OCI-LY1 (cell line): ENCODE data around the gene FAAP100.

ENCODE experiments used
- H2AFZ ChIP-seq: fragments of 200-600 bp; sonication (generic), shearing (Covaris generic); 2 replicates; pipeline ENCODE4 v1.6.0; 2014; ENCODE audit warnings: antibody characterized with exemption, mild to moderate bottlenecking, low read length
- H3F3A ChIP-seq: fragments of 200-600 bp; sonication (generic), shearing (Covaris generic); 2 replicates; pipeline ENCODE4 v1.6.0; 2014; ENCODE audit warnings: mild to moderate bottlenecking, antibody characterized with exemption, low read length, moderate library complexity; ENCODE audit not compliant: insufficient read depth
- H3K27ac ChIP-seq: fragments of 200-600 bp; sonication (generic); 2 replicates; pipeline ENCODE4 v1.5.1; 2014; ENCODE audit warnings: low read length, mixed run types, mild to moderate bottlenecking, low read depth; ENCODE audit not compliant: poor library complexity, severe bottlenecking
- H3K27me3 ChIP-seq: fragments of 200-600 bp; sonication (generic); 2 replicates; pipeline ENCODE4 v1.6.0; 2014; ENCODE audit warnings: antibody characterized with exemption, mild to moderate bottlenecking, low read length, moderate library complexity; ENCODE audit not compliant: insufficient read depth
- H3K36me3 ChIP-seq: fragments of 200-600 bp; sonication (generic); 2 replicates; pipeline ENCODE4 v1.6.1; 2014; ENCODE audit warnings: mild to moderate bottlenecking, antibody characterized with exemption, low read length, moderate library complexity, mixed read lengths; ENCODE audit not compliant: insufficient read depth
- H3K4me1 ChIP-seq: fragments of 200-600 bp; sonication (generic); 2 replicates; pipeline ENCODE4 v1.5.1; 2014; ENCODE audit warnings: mild to moderate bottlenecking, low read length, moderate library complexity; ENCODE audit not compliant: insufficient read depth, severe bottlenecking
- H3K4me2 ChIP-seq: fragments of 200-600 bp; sonication (generic), shearing (Covaris generic); 2 replicates; pipeline ENCODE4 v1.6.1; 2014; ENCODE audit warnings: low read length
- H3K4me3 ChIP-seq: fragments of 200-600 bp; sonication (generic); 2 replicates; pipeline ENCODE4 v1.5.1; 2014; ENCODE audit warnings: low read length, low read depth, mild to moderate bottlenecking, mixed read lengths; ENCODE audit not compliant: poor library complexity, severe bottlenecking
- H3K79me2 ChIP-seq: fragments of 200-600 bp; shearing (Covaris generic); 2 replicates; pipeline ENCODE4 v1.6.1; 2016; ENCODE audit warnings: mixed run types, low read length, mixed read lengths; ENCODE audit not compliant: insufficient read depth
- H3K9ac ChIP-seq: fragments of 200-600 bp; sonication (generic), shearing (Covaris generic); 2 replicates; pipeline ENCODE4 v1.6.1; 2014; ENCODE audit warnings: mild to moderate bottlenecking, low read length, mixed read lengths
- H3K9me2 ChIP-seq: fragments of 200-600 bp; sonication (generic), shearing (Covaris generic); 2 replicates; pipeline ENCODE4 v1.6.1; 2014; ENCODE audit warnings: low read depth, mild to moderate bottlenecking, low read length, mixed read lengths
- H3K9me3 ChIP-seq: fragments of 200-600 bp; shearing (Covaris generic); 2 replicates; pipeline ENCODE4 v1.6.1; 2014; ENCODE audit warnings: low read length, mixed read lengths
- H4K20me1 ChIP-seq: fragments of 200-600 bp; sonication (generic), shearing (Covaris generic); 2 replicates; pipeline ENCODE4 v1.6.0; 2016; ENCODE audit warnings: mild to moderate bottlenecking, low read length; ENCODE audit not compliant: insufficient read depth
- CTCF ChIP-seq: fragments of 200-600 bp; sonication (generic), shearing (Covaris generic); IDR thresholded peaks from 2 replicates; pipeline ENCODE4 v1.5.1; 2017; ENCODE audit warnings: mild to moderate bottlenecking, antibody characterized with exemption, low read length, moderate library complexity, mixed read lengths
- EZH2 ChIP-seq: fragments of 200-600 bp; sonication (generic), shearing (Covaris generic); IDR thresholded peaks from 2 replicates; pipeline ENCODE4 v1.8.0; 2017; ENCODE audit warnings: borderline replicate concordance, mixed run types, mild to moderate bottlenecking, antibody characterized with exemption, low read length, moderate library complexity, mixed read lengths

The FAAP100 gene

GRCh38 chr17:81523402-81524038, 28.6 kb downstream of the FAAP100 start:
- TF ChIP-seq CTCF (no peak), EZH2 (no peak)
- Histone ChIP-seq H3K9me3 (no peaks in the 10 kb centered on the region), H3K79me2 (no peaks in the 10 kb centered on the region), H3K4me1 (peaks cover 16% of the 10 kb centered on the region), H3K4me2 (no peak overlapping the region), H2AFZ (no peak overlapping the region), H4K20me1 (no peaks in the 10 kb centered on the region), H3K27ac (no peak overlapping the region), H3K36me3 (no peaks in the 10 kb centered on the region), H3K9me2 (no peaks in the 10 kb centered on the region), H3K4me3 (no peak overlapping the region), H3K9ac (no peak overlapping the region), H3F3A (no peaks in the 10 kb centered on the region), H3K27me3 (peaks cover 28% of the 10 kb centered on the region; the same call in 1 of the 2 replicates)

- no peaks in the 10 kb centered on the region for H4K20me1 ChIP-seq
- H3F3A ChIP-seq: no peaks in the 10 kb centered on the region
- no peak overlapping the region for H3K4me3 ChIP-seq
- no peaks in the 10 kb centered on the region for H3K9me2 ChIP-seq
- peaks cover 28% of the 10 kb centered on the region; the same call in 1 of the 2 replicates for H3K27me3 ChIP-seq
- H3K4me1 ChIP-seq: peaks cover 24% of the 10 kb centered on the region
- no peak overlapping the region for H3K4me2 ChIP-seq
- H3K9me3 ChIP-seq: no peaks in the 10 kb centered on the region
- no peak overlapping the region for H3K9ac ChIP-seq
- no peak overlapping the region for H2AFZ ChIP-seq
- no peaks in the 10 kb centered on the region for H3K79me2 ChIP-seq
- H3K36me3 ChIP-seq: no peaks in the 10 kb centered on the region
- TF ChIP-seq EZH2 (no peak), CTCF (peak; percentile 56)
- no peak overlapping the region for H3K27ac ChIP-seq
These were observed 29.4 kb downstream of the FAAP100 start for GRCh38 chr17:81522491-81523401.

GRCh38 chr17:81520021-81520901, 31.9 kb downstream of the FAAP100 start:
- peaks cover 8% of the 10 kb centered on the region; the same call in 1 of the 2 replicates for H3F3A ChIP-seq
- H4K20me1 ChIP-seq: no peaks in the 10 kb centered on the region
- H3K4me3 ChIP-seq: peak overlapping the region; percentile 56
- H3K4me1 ChIP-seq: peaks cover 49% of the 10 kb centered on the region
- no peak overlapping the region for H2AFZ ChIP-seq
- H3K9ac ChIP-seq: peak overlapping the region; percentile 61; the same call in 1 of the 2 replicates
- H3K27ac ChIP-seq: no peak overlapping the region
- H3K27me3 ChIP-seq: peaks cover 16% of the 10 kb centered on the region; the same call in 1 of the 2 replicates
- no peaks in the 10 kb centered on the region for H3K36me3 ChIP-seq
- no peaks in the 10 kb centered on the region for H3K79me2 ChIP-seq
- TF ChIP-seq CTCF (no peak), EZH2 (no peak)
- no peaks in the 10 kb centered on the region for H3K9me2 ChIP-seq
- peak overlapping the region; percentile 96; the same call in 1 of the 2 replicates for H3K4me2 ChIP-seq
- no peaks in the 10 kb centered on the region for H3K9me3 ChIP-seq
